ENCODE measurements around the gene ZSCAN1.

GRCh38 chr19:58010507-58010906 is 23.3 kb upstream of the ZSCAN1 start:
- TF ChIP-seq CTCF (IDR thresholded peaks at IDR 0.05), result no peak
- no peak for TF ChIP-seq POLR2A (IDR thresholded peaks at IDR 0.05)
- no peak for TF ChIP-seq EP300 (IDR thresholded peaks at IDR 0.05)

Data from ovary (tissue), 3 donors.